Nephron progenitor cell (in vitro differentiated cells): ENCODE measurements around the gene TBXAS1.
A peak's percentile ranks its signal among the peaks of the same experiment; 100 is the strongest.

Experiments used
- DNase-seq: peaks from one replicate; pipeline ENCODE4 v3.0.0; 2021
- H3K27ac Mint-ChIP-seq: 2 replicates; pipeline ENCODE4 v1.8.0; 2021; ENCODE audit warnings: mild to moderate bottlenecking, moderate library complexity, mixed read lengths
- H3K27me3 Mint-ChIP-seq: 2 replicates; pipeline ENCODE4 v1.8.0; 2021; ENCODE audit warnings: mild to moderate bottlenecking, low read depth, mixed read lengths; ENCODE audit not compliant: poor library complexity
- H3K36me3 Mint-ChIP-seq: 2 replicates; pipeline ENCODE4 v1.8.0; 2021; ENCODE audit warnings: low read depth, mixed read lengths
- H3K4me1 Mint-ChIP-seq: 2 replicates; pipeline ENCODE4 v1.8.0; 2021; ENCODE audit warnings: mixed read lengths
- H3K4me3 Mint-ChIP-seq: 2 replicates; pipeline ENCODE4 v1.8.0; 2021; ENCODE audit warnings: mild to moderate bottlenecking, moderate library complexity, mixed read lengths
- H3K9me3 Mint-ChIP-seq: 2 replicates; pipeline ENCODE4 v1.8.0; 2021; ENCODE audit warnings: mild to moderate bottlenecking, moderate library complexity, mixed read lengths
- CTCF ChIP-seq: fragments of 200-600 bp; sonication (generic); IDR thresholded peaks from 2 replicates; pipeline ENCODE4 v1.5.0; 2021; ENCODE audit warnings: antibody characterized with exemption

TBXAS1 gene

GRCh38 chr7:140054751-140055150 is 225.7 kb downstream of the TBXAS1 start:
- Mint-ChIP-seq H3K9me3 (no peaks in the 10 kb centered on the region), H3K4me3 (no peak overlapping the region), H3K27ac (peak overlapping the region; percentile 63), H3K36me3 (no peaks in the 10 kb centered on the region), H3K27me3 (peaks cover 41% of the 10 kb centered on the region), H3K4me1 (peaks cover 7% of the 10 kb centered on the region)
- no peak for DNase-seq
- no peak for TF ChIP-seq CTCF

GRCh38 chr7:140055833-140056232 is 226.8 kb downstream of the TBXAS1 start:
- Mint-ChIP-seq H3K9me3 (no peaks in the 10 kb centered on the region), H3K4me1 (peaks cover 7% of the 10 kb centered on the region), H3K4me3 (no peak overlapping the region), H3K27ac (no peak overlapping the region), H3K27me3 (peaks cover 46% of the 10 kb centered on the region), H3K36me3 (no peaks in the 10 kb centered on the region)
- DNase-seq, result no peak
- no peak for TF ChIP-seq CTCF

- Mint-ChIP-seq H3K27me3 (peaks cover 49% of the 10 kb centered on the region), H3K4me1 (peaks cover 7% of the 10 kb centered on the region), H3K9me3 (peaks cover 4% of the 10 kb centered on the region), H3K4me3 (no peak overlapping the region), H3K27ac (no peak overlapping the region), H3K36me3 (no peaks in the 10 kb centered on the region)
- no peak for DNase-seq
- TF ChIP-seq CTCF, result no peak
These were observed 227.5 kb downstream of the TBXAS1 start for GRCh38 chr7:140056431-140057142.

- Mint-ChIP-seq H3K36me3 (no peaks in the 10 kb centered on the region), H3K27ac (no peak overlapping the region), H3K27me3 (peaks cover 53% of the 10 kb centered on the region), H3K4me3 (no peak overlapping the region), H3K9me3 (peaks cover 5% of the 10 kb centered on the region), H3K4me1 (peaks cover 7% of the 10 kb centered on the region)
- DNase-seq, result no peak
- no peak for TF ChIP-seq CTCF
These were observed 228.1 kb downstream of the TBXAS1 start for GRCh38 chr7:140057143-140057535.

- no peak overlapping the region for H3K4me3 Mint-ChIP-seq
- TF ChIP-seq CTCF, result no peak
- peaks cover 7% of the 10 kb centered on the region for H3K4me1 Mint-ChIP-seq
- H3K27me3 Mint-ChIP-seq, result peaks cover 63% of the 10 kb centered on the region
- no peak for DNase-seq
- no peak overlapping the region for H3K27ac Mint-ChIP-seq
- H3K9me3 Mint-ChIP-seq, result peaks cover 9% of the 10 kb centered on the region
- H3K36me3 Mint-ChIP-seq, result peaks cover under 1% of the 10 kb centered on the region
These were observed 229.5 kb downstream of the TBXAS1 start for GRCh38 chr7:140058517-140058916.
